GM19193 (cell line): ENCODE data around the gene TOMT.

Experiments used
- POLR2A ChIP-seq: IDR thresholded peaks from 4 replicates; pipeline ENCODE4 v1.6.1; 2011; ENCODE audit not compliant: insufficient read depth, insufficient read length; ENCODE audit errors: extremely low read depth

The TOMT gene

GRCh38 chr11:72081184-72081644 lies 24.5 kb upstream of the TOMT start:
- no peak for TF ChIP-seq POLR2A

GRCh38 chr11:72081821-72082453 lies 23.8 kb upstream of the TOMT start:
- TF ChIP-seq POLR2A = no peak

GRCh38 chr11:72083414-72083813 lies 22.3 kb upstream of the TOMT start:
- TF ChIP-seq POLR2A = no peak

GRCh38 chr11:72084076-72084475 lies 21.6 kb upstream of the TOMT start:
- TF ChIP-seq POLR2A = no peak

GRCh38 chr11:72084965-72085364 lies 20.8 kb upstream of the TOMT start:
- no peak for TF ChIP-seq POLR2A

GRCh38 chr11:72085621-72086351 lies 19.9 kb upstream of the TOMT start:
- no peak for TF ChIP-seq POLR2A

GRCh38 chr11:72088076-72088808 lies 17.5 kb upstream of the TOMT start:
- TF ChIP-seq POLR2A = no peak

- no peak for TF ChIP-seq POLR2A
Observed at GRCh38 chr11:72091292-72091691, 14.4 kb upstream of the TOMT start.

- peak; percentile 16 for TF ChIP-seq POLR2A
Observed at GRCh38 chr11:72098741-72099140, 7.0 kb upstream of the TOMT start.

- no peak for TF ChIP-seq POLR2A
Observed at GRCh38 chr11:72100009-72100408, 5.7 kb upstream of the TOMT start.

GRCh38 chr11:72100462-72100861 lies 5.3 kb upstream of the TOMT start:
- TF ChIP-seq POLR2A = no peak

GRCh38 chr11:72102162-72102561 lies 3.6 kb upstream of the TOMT start:
- no peak for TF ChIP-seq POLR2A

GRCh38 chr11:72102631-72102945 lies 3.1 kb upstream of the TOMT start:
- TF ChIP-seq POLR2A = no peak

- peak; percentile 90 for TF ChIP-seq POLR2A
Observed at GRCh38 chr11:72102946-72103753, 2.6 kb upstream of the TOMT start, which contains the start of gene LAMTOR1. Gene LAMTOR1, minus strand, starts transcription at chr11:72103297. Its CDS starts 73 bp downstream, at chr11:72103224.

GRCh38 chr11:72103754-72104167 lies 2.0 kb upstream of the TOMT start:
- no peak for TF ChIP-seq POLR2A

- TF ChIP-seq POLR2A = no peak
Observed at GRCh38 chr11:72111300-72112142, 5.8 kb downstream of the TOMT start.
